K562 (cell line): ENCODE data around the gene ASRGL1. TPM values are rescaled to one million over a fixed set of nuclear protein-coding genes. Genes with fewer than 3 reads are reported as not detected.

Source experiments
- CC2D1A ChIP-seq: fragments of 450-650 bp; IDR thresholded peaks from 2 replicates; pipeline ENCODE4 v1.6.1; 2017; ENCODE audit warnings: mild to moderate bottlenecking
- ZBTB7A ChIP-seq: IDR thresholded peaks from 2 replicates; pipeline ENCODE4 v1.6.1; 2011; ENCODE audit warnings: low read depth, mild to moderate bottlenecking, low read length, moderate library complexity, borderline replicate concordance; ENCODE audit not compliant: control insufficient read depth
- ZFP36 ChIP-seq: fragments of 150-350 bp; IDR thresholded peaks from 2 replicates; pipeline ENCODE4 v1.6.1; 2018; ENCODE audit warnings: low read length, low read depth; ENCODE audit not compliant: partially characterized antibody
- ZKSCAN1 ChIP-seq: fragments of 150-350 bp; IDR thresholded peaks from 2 replicates; pipeline ENCODE4 v1.6.1; 2016; ENCODE audit warnings: low read depth, low read length
- polyA plus RNA-seq, 8 experiments: library from polyadenylated mRNA; depleted of rRNA in 4 of 8; stranded (reverse) in 5 of 8; unstranded in 3 of 8; fragments of >200 nt; fragmentation: Nextera tagmentation in 2 of 8; fragmentation: Illumina TruSeq in 1 of 8; extraction: Ambion mirVana in 2 of 8; extraction: Trizol in 1 of 8; gene quantifications; 2 replicates each; pipeline versions ENCODE4 v1.2.1 to v1.2.3, GENCODE V29; 2011 to 2014; ENCODE audit warnings: inconsistent platforms in 1 of 8, missing spikeins in 1 of 8
- total RNA-seq, 7 experiments: library from RNA; depleted of rRNA in 6 of 7; stranded (reverse); fragments of >200 nt in 6 of 7; fragmentation: Illumina TruSeq in 2 of 7; extraction: Trizol in 2 of 7; gene quantifications; 2 replicates each; pipeline versions ENCODE4 v1.2.1 to v1.2.3, GENCODE V29; 2011 to 2021; ENCODE audit warnings: low replicate concordance in 1 of 7
- TF ChIP-seq, protein P1 (sequence below): fragments of 450-650 bp; IDR thresholded peaks from 2 replicates; pipeline ENCODE4 v1.6.1; 2016; ENCODE audit warnings: mild to moderate bottlenecking, moderate library complexity
- TF ChIP-seq, protein P2 (sequence below): sonication (generic); formaldehyde crosslinking; IDR thresholded peaks from 2 replicates; pipeline ENCODE4 v1.8.1; 2023; ENCODE audit warnings: mild to moderate bottlenecking, missing genetic modification reagents

Gene ASRGL1
- total and polyA plus RNA-seq, 9 of the 15 experiments (the other 6 are each of a cell fraction or from before 2014, with no cell fraction given): 3.1 to 23.0 (median 11.2) TPM

DNA sequence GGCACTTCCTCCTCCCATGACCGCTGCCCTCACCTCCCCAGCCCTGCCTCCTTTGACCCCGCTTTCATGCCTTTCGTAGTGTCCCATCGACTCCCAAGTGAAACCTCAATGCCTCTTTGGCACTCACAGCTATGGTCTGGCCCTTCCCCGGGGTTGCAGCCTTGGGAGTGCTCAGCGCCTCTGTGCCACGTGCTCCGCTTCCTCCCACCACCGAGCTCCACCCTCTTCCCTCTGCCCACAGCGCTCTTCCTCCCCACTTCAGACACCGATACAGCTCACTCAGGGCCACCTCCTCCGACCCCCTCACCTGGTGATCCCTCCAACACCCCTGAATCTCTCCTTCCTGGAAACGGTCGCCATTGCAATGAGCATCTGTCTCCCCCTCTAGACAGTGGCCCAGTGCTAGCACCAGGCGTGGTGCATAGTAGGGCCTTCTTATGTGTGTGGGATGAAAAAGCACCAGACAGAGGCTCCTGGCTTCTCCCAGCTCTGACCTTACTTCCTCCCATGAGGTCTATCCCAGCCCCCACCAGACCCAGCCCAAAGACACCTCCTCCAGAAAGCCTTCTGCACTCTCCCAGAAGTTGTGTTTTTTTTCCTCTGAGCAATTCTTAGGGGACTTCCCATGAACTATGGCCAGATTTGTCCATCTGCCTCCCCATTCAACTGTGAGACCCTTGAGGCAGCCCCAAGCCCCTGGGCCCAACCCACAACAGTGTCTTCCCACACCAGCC lies 65.1 kb downstream of the ASRGL1 start (continued):
- TF ChIP-seq, protein P1, sequence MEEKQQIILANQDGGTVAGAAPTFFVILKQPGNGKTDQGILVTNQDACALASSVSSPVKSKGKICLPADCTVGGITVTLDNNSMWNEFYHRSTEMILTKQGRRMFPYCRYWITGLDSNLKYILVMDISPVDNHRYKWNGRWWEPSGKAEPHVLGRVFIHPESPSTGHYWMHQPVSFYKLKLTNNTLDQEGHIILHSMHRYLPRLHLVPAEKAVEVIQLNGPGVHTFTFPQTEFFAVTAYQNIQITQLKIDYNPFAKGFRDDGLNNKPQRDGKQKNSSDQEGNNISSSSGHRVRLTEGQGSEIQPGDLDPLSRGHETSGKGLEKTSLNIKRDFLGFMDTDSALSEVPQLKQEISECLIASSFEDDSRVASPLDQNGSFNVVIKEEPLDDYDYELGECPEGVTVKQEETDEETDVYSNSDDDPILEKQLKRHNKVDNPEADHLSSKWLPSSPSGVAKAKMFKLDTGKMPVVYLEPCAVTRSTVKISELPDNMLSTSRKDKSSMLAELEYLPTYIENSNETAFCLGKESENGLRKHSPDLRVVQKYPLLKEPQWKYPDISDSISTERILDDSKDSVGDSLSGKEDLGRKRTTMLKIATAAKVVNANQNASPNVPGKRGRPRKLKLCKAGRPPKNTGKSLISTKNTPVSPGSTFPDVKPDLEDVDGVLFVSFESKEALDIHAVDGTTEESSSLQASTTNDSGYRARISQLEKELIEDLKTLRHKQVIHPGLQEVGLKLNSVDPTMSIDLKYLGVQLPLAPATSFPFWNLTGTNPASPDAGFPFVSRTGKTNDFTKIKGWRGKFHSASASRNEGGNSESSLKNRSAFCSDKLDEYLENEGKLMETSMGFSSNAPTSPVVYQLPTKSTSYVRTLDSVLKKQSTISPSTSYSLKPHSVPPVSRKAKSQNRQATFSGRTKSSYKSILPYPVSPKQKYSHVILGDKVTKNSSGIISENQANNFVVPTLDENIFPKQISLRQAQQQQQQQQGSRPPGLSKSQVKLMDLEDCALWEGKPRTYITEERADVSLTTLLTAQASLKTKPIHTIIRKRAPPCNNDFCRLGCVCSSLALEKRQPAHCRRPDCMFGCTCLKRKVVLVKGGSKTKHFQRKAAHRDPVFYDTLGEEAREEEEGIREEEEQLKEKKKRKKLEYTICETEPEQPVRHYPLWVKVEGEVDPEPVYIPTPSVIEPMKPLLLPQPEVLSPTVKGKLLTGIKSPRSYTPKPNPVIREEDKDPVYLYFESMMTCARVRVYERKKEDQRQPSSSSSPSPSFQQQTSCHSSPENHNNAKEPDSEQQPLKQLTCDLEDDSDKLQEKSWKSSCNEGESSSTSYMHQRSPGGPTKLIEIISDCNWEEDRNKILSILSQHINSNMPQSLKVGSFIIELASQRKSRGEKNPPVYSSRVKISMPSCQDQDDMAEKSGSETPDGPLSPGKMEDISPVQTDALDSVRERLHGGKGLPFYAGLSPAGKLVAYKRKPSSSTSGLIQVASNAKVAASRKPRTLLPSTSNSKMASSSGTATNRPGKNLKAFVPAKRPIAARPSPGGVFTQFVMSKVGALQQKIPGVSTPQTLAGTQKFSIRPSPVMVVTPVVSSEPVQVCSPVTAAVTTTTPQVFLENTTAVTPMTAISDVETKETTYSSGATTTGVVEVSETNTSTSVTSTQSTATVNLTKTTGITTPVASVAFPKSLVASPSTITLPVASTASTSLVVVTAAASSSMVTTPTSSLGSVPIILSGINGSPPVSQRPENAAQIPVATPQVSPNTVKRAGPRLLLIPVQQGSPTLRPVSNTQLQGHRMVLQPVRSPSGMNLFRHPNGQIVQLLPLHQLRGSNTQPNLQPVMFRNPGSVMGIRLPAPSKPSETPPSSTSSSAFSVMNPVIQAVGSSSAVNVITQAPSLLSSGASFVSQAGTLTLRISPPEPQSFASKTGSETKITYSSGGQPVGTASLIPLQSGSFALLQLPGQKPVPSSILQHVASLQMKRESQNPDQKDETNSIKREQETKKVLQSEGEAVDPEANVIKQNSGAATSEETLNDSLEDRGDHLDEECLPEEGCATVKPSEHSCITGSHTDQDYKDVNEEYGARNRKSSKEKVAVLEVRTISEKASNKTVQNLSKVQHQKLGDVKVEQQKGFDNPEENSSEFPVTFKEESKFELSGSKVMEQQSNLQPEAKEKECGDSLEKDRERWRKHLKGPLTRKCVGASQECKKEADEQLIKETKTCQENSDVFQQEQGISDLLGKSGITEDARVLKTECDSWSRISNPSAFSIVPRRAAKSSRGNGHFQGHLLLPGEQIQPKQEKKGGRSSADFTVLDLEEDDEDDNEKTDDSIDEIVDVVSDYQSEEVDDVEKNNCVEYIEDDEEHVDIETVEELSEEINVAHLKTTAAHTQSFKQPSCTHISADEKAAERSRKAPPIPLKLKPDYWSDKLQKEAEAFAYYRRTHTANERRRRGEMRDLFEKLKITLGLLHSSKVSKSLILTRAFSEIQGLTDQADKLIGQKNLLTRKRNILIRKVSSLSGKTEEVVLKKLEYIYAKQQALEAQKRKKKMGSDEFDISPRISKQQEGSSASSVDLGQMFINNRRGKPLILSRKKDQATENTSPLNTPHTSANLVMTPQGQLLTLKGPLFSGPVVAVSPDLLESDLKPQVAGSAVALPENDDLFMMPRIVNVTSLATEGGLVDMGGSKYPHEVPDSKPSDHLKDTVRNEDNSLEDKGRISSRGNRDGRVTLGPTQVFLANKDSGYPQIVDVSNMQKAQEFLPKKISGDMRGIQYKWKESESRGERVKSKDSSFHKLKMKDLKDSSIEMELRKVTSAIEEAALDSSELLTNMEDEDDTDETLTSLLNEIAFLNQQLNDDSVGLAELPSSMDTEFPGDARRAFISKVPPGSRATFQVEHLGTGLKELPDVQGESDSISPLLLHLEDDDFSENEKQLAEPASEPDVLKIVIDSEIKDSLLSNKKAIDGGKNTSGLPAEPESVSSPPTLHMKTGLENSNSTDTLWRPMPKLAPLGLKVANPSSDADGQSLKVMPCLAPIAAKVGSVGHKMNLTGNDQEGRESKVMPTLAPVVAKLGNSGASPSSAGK: peak; percentile 60
- peak; percentile 88 for TF ChIP-seq ZFP36
- TF ChIP-seq ZBTB7A: 0 out of 2 replicates have a peak, but pooled peaks have one; percentile 15
- peak; percentile 88; the same call in 1 of the 2 replicates for TF ChIP-seq ZKSCAN1
- TF ChIP-seq CC2D1A: no peak
- TF ChIP-seq, protein P2, sequence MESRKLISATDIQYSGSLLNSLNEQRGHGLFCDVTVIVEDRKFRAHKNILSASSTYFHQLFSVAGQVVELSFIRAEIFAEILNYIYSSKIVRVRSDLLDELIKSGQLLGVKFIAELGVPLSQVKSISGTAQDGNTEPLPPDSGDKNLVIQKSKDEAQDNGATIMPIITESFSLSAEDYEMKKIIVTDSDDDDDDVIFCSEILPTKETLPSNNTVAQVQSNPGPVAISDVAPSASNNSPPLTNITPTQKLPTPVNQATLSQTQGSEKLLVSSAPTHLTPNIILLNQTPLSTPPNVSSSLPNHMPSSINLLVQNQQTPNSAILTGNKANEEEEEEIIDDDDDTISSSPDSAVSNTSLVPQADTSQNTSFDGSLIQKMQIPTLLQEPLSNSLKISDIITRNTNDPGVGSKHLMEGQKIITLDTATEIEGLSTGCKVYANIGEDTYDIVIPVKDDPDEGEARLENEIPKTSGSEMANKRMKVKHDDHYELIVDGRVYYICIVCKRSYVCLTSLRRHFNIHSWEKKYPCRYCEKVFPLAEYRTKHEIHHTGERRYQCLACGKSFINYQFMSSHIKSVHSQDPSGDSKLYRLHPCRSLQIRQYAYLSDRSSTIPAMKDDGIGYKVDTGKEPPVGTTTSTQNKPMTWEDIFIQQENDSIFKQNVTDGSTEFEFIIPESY (CRISPR knock-in tag): 0 out of 2 replicates have a peak, but pooled peaks have one; percentile 56
